B cell (primary cell): Measurements from ENCODE around the gene IRS1.

ENCODE experiments used
- EZH2 ChIP-seq: IDR thresholded peaks from 2 replicates; pipeline ENCODE4 v1.6.1; 2012; ENCODE audit warnings: borderline replicate concordance, low read depth, mild to moderate bottlenecking, moderate library complexity, low read length; ENCODE audit not compliant: insufficient read depth, poor library complexity, severe bottlenecking
- TF ChIP-seq, protein P1 (sequence below): fragments of 200-600 bp; IDR thresholded peaks from one replicate; pipeline ENCODE4 v1.8.0; 2022; ENCODE audit warnings: antibody characterized with exemption, mild to moderate bottlenecking

DNA sequence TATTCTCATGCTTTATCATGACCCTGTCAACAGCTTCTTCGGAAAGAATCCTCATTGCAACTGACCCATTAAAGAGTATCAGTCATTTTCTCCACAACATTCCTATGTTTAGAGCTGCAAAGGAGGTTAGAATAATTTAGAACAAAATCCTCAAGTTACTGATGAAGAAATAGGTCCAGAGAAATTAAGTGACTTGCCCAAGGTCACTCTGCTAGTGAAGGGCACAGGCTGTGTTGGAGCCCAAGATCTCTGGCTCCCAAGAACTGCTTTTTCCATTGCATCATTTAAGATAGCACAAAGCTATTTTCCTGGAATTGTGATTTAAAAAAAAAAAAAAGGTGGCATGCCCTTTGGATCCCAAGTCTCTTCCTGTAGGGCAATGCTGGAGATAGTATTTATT is 9.6 kb downstream of the IRS1 start:
- no peak for TF ChIP-seq EZH2
- TF ChIP-seq, protein P1, sequence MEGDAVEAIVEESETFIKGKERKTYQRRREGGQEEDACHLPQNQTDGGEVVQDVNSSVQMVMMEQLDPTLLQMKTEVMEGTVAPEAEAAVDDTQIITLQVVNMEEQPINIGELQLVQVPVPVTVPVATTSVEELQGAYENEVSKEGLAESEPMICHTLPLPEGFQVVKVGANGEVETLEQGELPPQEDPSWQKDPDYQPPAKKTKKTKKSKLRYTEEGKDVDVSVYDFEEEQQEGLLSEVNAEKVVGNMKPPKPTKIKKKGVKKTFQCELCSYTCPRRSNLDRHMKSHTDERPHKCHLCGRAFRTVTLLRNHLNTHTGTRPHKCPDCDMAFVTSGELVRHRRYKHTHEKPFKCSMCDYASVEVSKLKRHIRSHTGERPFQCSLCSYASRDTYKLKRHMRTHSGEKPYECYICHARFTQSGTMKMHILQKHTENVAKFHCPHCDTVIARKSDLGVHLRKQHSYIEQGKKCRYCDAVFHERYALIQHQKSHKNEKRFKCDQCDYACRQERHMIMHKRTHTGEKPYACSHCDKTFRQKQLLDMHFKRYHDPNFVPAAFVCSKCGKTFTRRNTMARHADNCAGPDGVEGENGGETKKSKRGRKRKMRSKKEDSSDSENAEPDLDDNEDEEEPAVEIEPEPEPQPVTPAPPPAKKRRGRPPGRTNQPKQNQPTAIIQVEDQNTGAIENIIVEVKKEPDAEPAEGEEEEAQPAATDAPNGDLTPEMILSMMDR: no peak
